HG03280 (cell line): ENCODE results near the gene SHC2.

Source experiments
- ATAC-seq: cut with Tn5 transposase; IDR thresholded peaks from one replicate; pipeline ENCODE4 v1.9.1; 2021; ENCODE audit warnings: mild to moderate bottlenecking, moderate library complexity; ENCODE audit not compliant: unreplicated experiment

Gene SHC2

GRCh38 chr19:472005-472858 is 11.4 kb upstream of the SHC2 start:
- ATAC-seq, result no peak

- ATAC-seq, result no peak
Observed at GRCh38 chr19:470701-471100, 9.9 kb upstream of the SHC2 start.

- no peak for ATAC-seq
Observed at GRCh38 chr19:469833-470232, 9.0 kb upstream of the SHC2 start.

- no peak for ATAC-seq
Observed at GRCh38 chr19:468587-469256, 7.9 kb upstream of the SHC2 start.

- ATAC-seq, result no peak
Observed at GRCh38 chr19:467554-467953, 6.7 kb upstream of the SHC2 start.

GRCh38 chr19:465056-465816 is 4.4 kb upstream of the SHC2 start:
- ATAC-seq, result no peak

GRCh38 chr19:464208-464545 is 3.3 kb upstream of the SHC2 start:
- no peak for ATAC-seq

- no peak for ATAC-seq
Observed at GRCh38 chr19:463483-464207, 2.8 kb upstream of the SHC2 start.

GRCh38 chr19:461721-462551 is 1.1 kb upstream of the SHC2 start:
- ATAC-seq, result no peak

GRCh38 chr19:459724-460511 is 915 bp downstream of the SHC2 start:
- ATAC-seq, result no peak

- ATAC-seq, result no peak
Observed at GRCh38 chr19:458091-459042, 2.5 kb downstream of the SHC2 start.

GRCh38 chr19:457636-458035 is 3.2 kb downstream of the SHC2 start:
- ATAC-seq, result no peak

GRCh38 chr19:456547-457110 is 4.2 kb downstream of the SHC2 start:
- ATAC-seq, result no peak

- no peak for ATAC-seq
Observed at GRCh38 chr19:455851-456546, 4.8 kb downstream of the SHC2 start.

- ATAC-seq, result no peak
Observed at GRCh38 chr19:455031-455705, 5.7 kb downstream of the SHC2 start.

- no peak for ATAC-seq
Observed at GRCh38 chr19:453606-454005, 7.2 kb downstream of the SHC2 start.

GRCh38 chr19:452829-453228 is 8.0 kb downstream of the SHC2 start:
- ATAC-seq, result no peak
